Spleen (tissue), 11 donors: Measurements from ENCODE around the gene C10orf71. TPM values are rescaled to one million over a fixed set of nuclear protein-coding genes. Genes with fewer than 3 reads are reported as not detected.

Source experiments
- DNase-seq: peaks from one replicate; pipeline ENCODE4 v3.0.0-alpha.2; 2020
- H3K27ac ChIP-seq, 8 donors: fragments of 200-600 bp; sonication (generic) in 7 of 8; 1 replicate in 4 of 8; 2 replicates in 4 of 8; pipeline versions ENCODE4 v1.5.0 to v1.8.0; 2016 to 2021; ENCODE audit warnings: inconsistent platforms in 4 of 8, mild to moderate bottlenecking in 4 of 8, moderate library complexity in 1 of 8
- H3K27me3 ChIP-seq, 7 donors: fragments of 200-600 bp; sonication (generic) in 6 of 7; replicated peaks in 1 of 7; 1 replicate in 4 of 7; 2 replicates in 3 of 7; pipeline versions ENCODE4 v1.5.0 to v1.8.0; 2016 to 2021; ENCODE audit warnings: inconsistent platforms in 3 of 7, mild to moderate bottlenecking in 1 of 7
- H3K36me3 ChIP-seq, 6 donors: fragments of 200-600 bp; sonication (generic) in 5 of 6; 1 replicate in 4 of 6; 2 replicates in 2 of 6; pipeline versions ENCODE4 v1.5.0 to v1.8.0; 2016 to 2021; ENCODE audit warnings: inconsistent platforms in 2 of 6
- H3K4me1 ChIP-seq, 6 donors: fragments of 200-600 bp; sonication (generic) in 5 of 6; 1 replicate in 3 of 6; 2 replicates in 3 of 6; pipeline versions ENCODE4 v1.5.0 to v1.8.0; 2016 to 2021; ENCODE audit warnings: inconsistent platforms in 3 of 6
- H3K4me3 ChIP-seq, 8 donors: fragments of 200-600 bp; sonication (generic) in 7 of 8; 1 replicate in 4 of 8; 2 replicates in 4 of 8; pipeline versions ENCODE4 v1.5.0 to v1.8.0; 2016 to 2021; ENCODE audit warnings: inconsistent platforms in 4 of 8, mild to moderate bottlenecking in 4 of 8, moderate library complexity in 2 of 8
- H3K9me3 ChIP-seq, 8 donors: fragments of 200-600 bp; sonication (generic) in 7 of 8; 1 replicate in 4 of 8; 2 replicates in 4 of 8; pipeline versions ENCODE4 v1.5.0 to v1.8.0; 2016 to 2021; ENCODE audit warnings: inconsistent platforms in 4 of 8
- CTCF ChIP-seq, 11 experiments: fragments of 200-600 bp in 7 of 11; fragments of 450-650 bp in 4 of 11; sonication (generic) in 4 of 11; IDR thresholded peaks in 8 of 11; conservative IDR thresholded peaks in 3 of 11; 1 replicate in 7 of 11; 2 replicates in 4 of 11; pipeline versions ENCODE4 v1.4.0 to v1.8.0; 2016 to 2021; ENCODE audit warnings: antibody characterized with exemption in 11 of 11, inconsistent platforms in 4 of 11, mild to moderate bottlenecking in 1 of 11
- POLR2A ChIP-seq, 3 donors: fragments of 450-650 bp; IDR thresholded peaks; one replicate each; pipeline ENCODE4 v1.5.1; 2017; ENCODE audit warnings: antibody characterized with exemption in 3 of 3, mild to moderate bottlenecking in 1 of 3
- POLR2AphosphoS5 ChIP-seq, 3 donors: sonication (generic); formaldehyde crosslinking; IDR thresholded peaks; one replicate each; pipeline ENCODE4 v1.5.1; 2017; ENCODE audit warnings: antibody characterized with exemption in 3 of 3
- WGBS, 5 donors: extraction: QIAGEN DNeasy Blood & Tissue Kit in 3 of 5; methylation state at CpG; one replicate each; pipeline versions ENCODE4 v1.1.5 to v1.1.7; 2013 to 2018; 5-methylcytosine and 5-hydroxymethylcytosine counted together
- intact Hi-C: fragments of 100-400 bp; cut with DNase I; formaldehyde crosslinking; loops from one replicate; pipeline ENCODE4 v1.15.0; 2023; ENCODE audit warnings: low total_unique reads
- polyA plus RNA-seq, 3 donors: library from polyadenylated mRNA; stranded (reverse); fragments of 200-250 nt; gene quantifications; one replicate each; pipeline ENCODE4 v1.2.1, GENCODE V29; 2013
- total RNA-seq, 7 donors: library from RNA; depleted of rRNA in 3 of 7; stranded (reverse); fragments of >200 nt in 3 of 7; fragmentation: NEBNext Ultra II Directional in 4 of 7; extraction: Animal tissue kit (Norgen Biotek cat#: 25700) in 4 of 7; gene quantifications; one replicate each; pipeline versions ENCODE4 v1.1.0 to v1.2.1, GENCODE V29; 2016 to 2021
- donor health status: healthy with polysubstance abuse.
- donor health status: DM: no; HTN: no; CAD: no; lungs with moderate emphysema.
- donor health status: DM: no; HTN: no; CAD: no.
- donor health status: Bipolar disorder and iron deficiency.
- donor health status: healthy.
- donor health status: DM: no; HTN: no; CAD: no.
- donor health status: DM: yes; HTN: yes; CAD: no.

Gene C10orf71
- total and polyA plus RNA-seq, 10 donors: not detected

GRCh38 chr10:49369216-49370162, 70.5 kb downstream of the C10orf71 start:
- Histone ChIP-seq H3K27me3 (peaks cover 0 to 41% (median 0%) of the 10 kb centered on the region in 7 donors), H3K4me3 (no peak overlapping the region), H3K36me3 (no peaks in the 10 kb centered on the region), H3K4me1 (no peaks in the 10 kb centered on the region), H3K9me3 (no peaks in the 10 kb centered on the region), H3K27ac (no peak overlapping the region)
- WGBS, 5 donors: 63 to 78% (median 70%) methylated on average over 14 of the region's 14 CpGs
- intact Hi-C loops: no loop called here
- TF ChIP-seq POLR2AphosphoS5 (IDR thresholded peaks at IDR 0.05) (no peak), CTCF (IDR thresholded peaks at IDR 0.05 in 8 of 11, conservative IDR thresholded peaks at IDR 0.05 in 3 of 11) (no peak), POLR2A (IDR thresholded peaks at IDR 0.05) (no peak)
- no peak for DNase-seq

- TF ChIP-seq POLR2AphosphoS5 (IDR thresholded peaks at IDR 0.05) (no peak), CTCF (IDR thresholded peaks at IDR 0.05 in 8 of 11, conservative IDR thresholded peaks at IDR 0.05 in 3 of 11) (no peak), POLR2A (IDR thresholded peaks at IDR 0.05) (no peak)
- Histone ChIP-seq H3K27ac (no peak overlapping the region), H3K9me3 (no peaks in the 10 kb centered on the region)
Measured at GRCh38 chr10:49370326-49371100, 71.5 kb downstream of the C10orf71 start.

GRCh38 chr10:49371967-49372366, 73.0 kb downstream of the C10orf71 start:
- intact Hi-C loops: no loop called here
- Histone ChIP-seq H3K9me3 (no peaks in the 10 kb centered on the region), H3K27ac (no peak overlapping the region), H3K4me3 (no peak overlapping the region), H3K36me3 (no peaks in the 10 kb centered on the region), H3K27me3 (peaks cover 0 to 23% (median 0%) of the 10 kb centered on the region in 7 donors), H3K4me1 (no peaks in the 10 kb centered on the region)
- 75 to 91% (median 81%) methylated on average over 3 of the region's 3 CpGs for WGBS, 5 donors
- TF ChIP-seq POLR2AphosphoS5 (IDR thresholded peaks at IDR 0.05) (no peak), CTCF (IDR thresholded peaks at IDR 0.05 in 8 of 11, conservative IDR thresholded peaks at IDR 0.05 in 3 of 11) (no peak), POLR2A (IDR thresholded peaks at IDR 0.05) (no peak)
- no peak for DNase-seq

More at GRCh38 chr10:49370326-49371100, 71.5 kb downstream of the C10orf71 start:
- no peak overlapping the region for H3K4me3 ChIP-seq
- intact Hi-C loops: no loop called here
- WGBS, 5 donors: 81 to 92% (median 88%) methylated on average over 8 of the region's 8 CpGs
- no peak for DNase-seq
- no peaks in the 10 kb centered on the region for H3K4me1 ChIP-seq
- H3K36me3 ChIP-seq: no peaks in the 10 kb centered on the region
- H3K27me3 ChIP-seq: peaks cover 0 to 34% (median 0%) of the 10 kb centered on the region in 7 donors

GRCh38 chr10:49373361-49373760, 74.4 kb downstream of the C10orf71 start:
- H3K27me3 ChIP-seq: peaks cover 0 to 16% (median 0%) of the 10 kb centered on the region in 7 donors
- WGBS, 5 donors: 82 to 95% (median 92%) methylated on average over 5 of the region's 5 CpGs
- TF ChIP-seq CTCF (IDR thresholded peaks at IDR 0.05 in 8 of 11, conservative IDR thresholded peaks at IDR 0.05 in 3 of 11): no peak
- no peak for TF ChIP-seq POLR2AphosphoS5 (IDR thresholded peaks at IDR 0.05)
- no peak for TF ChIP-seq POLR2A (IDR thresholded peaks at IDR 0.05)

More at GRCh38 chr10:49373361-49373760, 74.4 kb downstream of the C10orf71 start:
- intact Hi-C loops: no loop called here
- no peaks in the 10 kb centered on the region for H3K4me1 ChIP-seq
- no peaks in the 10 kb centered on the region for H3K36me3 ChIP-seq
- no peak for DNase-seq
- H3K9me3 ChIP-seq: no peaks in the 10 kb centered on the region
- no peak overlapping the region for H3K4me3 ChIP-seq
- no peak overlapping the region for H3K27ac ChIP-seq
